GM12872 (cell line): Measurements from ENCODE around the gene BRINP3.

Source experiments
- CTCF ChIP-seq: IDR thresholded peaks from 3 replicates; pipeline ENCODE4 v1.5.1; 2011; ENCODE audit warnings: low read depth, mild to moderate bottlenecking, low read length, moderate library complexity; ENCODE audit not compliant: insufficient read depth

BRINP3 gene

GRCh38 chr1:190289897-190290296 is 187.8 kb downstream of the BRINP3 start:
- no peak for TF ChIP-seq CTCF

GRCh38 chr1:190286111-190286510 is 191.6 kb downstream of the BRINP3 start:
- no peak for TF ChIP-seq CTCF

GRCh38 chr1:190277107-190277506 is 200.6 kb downstream of the BRINP3 start:
- TF ChIP-seq CTCF: no peak

- TF ChIP-seq CTCF: no peak
These were observed 202.9 kb downstream of the BRINP3 start for GRCh38 chr1:190274721-190275120.

- TF ChIP-seq CTCF: no peak
These were observed 204.5 kb downstream of the BRINP3 start for GRCh38 chr1:190273161-190273560.

- no peak for TF ChIP-seq CTCF
These were observed 215.1 kb downstream of the BRINP3 start for GRCh38 chr1:190262538-190262937.

- no peak for TF ChIP-seq CTCF
These were observed 218.2 kb downstream of the BRINP3 start for GRCh38 chr1:190259424-190259823.

GRCh38 chr1:190258003-190258402 is 219.7 kb downstream of the BRINP3 start:
- no peak for TF ChIP-seq CTCF
